HG03378 (cell line): ENCODE results near the gene C11orf68.
A peak's percentile ranks its signal among the peaks of the same experiment; 100 is the strongest.
"Not testable (repeated sequence)": the region's sequence is repeated elsewhere in the genome, so short reads cannot be mapped to it uniquely, and the experiment has no call there.

ENCODE experiments used
- ATAC-seq: cut with Tn5 transposase; IDR thresholded peaks from one replicate; pipeline ENCODE4 v1.9.1; 2021; ENCODE audit warnings: mild to moderate bottlenecking, moderate library complexity; ENCODE audit not compliant: unreplicated experiment

Gene C11orf68

GRCh38 chr11:65918211-65919140 is at the start of gene C11orf68:
Gene C11orf68 (minus strand): TSS chr11:65919062. CDS start chr11:65919031, 31 bp downstream.
- ATAC-seq = peak; percentile 24

GRCh38 chr11:65967329-65967934 is 48.6 kb upstream of the C11orf68 start:
- no peak for ATAC-seq

- ATAC-seq = no peak
These were observed 47.3 kb upstream of the C11orf68 start for GRCh38 chr11:65965986-65966762.

DNA sequence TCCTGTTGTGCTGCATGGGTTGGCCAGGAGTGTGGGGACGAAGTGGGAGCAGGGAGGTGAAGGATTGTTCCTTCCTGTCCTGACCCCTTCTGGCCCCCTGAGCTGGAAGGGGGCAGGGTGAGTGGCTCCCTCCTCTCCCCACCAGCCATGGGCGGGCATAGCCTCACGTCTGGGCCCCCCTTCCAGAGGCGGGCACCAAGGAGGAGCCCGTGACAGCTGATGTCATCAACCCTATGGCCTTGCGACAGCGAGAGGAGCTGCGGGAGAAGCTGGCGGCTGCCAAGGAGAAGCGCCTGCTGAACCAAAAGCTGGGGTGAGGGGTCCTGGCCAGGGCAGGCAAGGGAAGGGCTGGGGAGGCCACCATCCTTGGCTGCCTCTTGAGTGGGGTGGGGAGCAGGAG is 46.0 kb upstream of the C11orf68 start:
- ATAC-seq = no peak

GRCh38 chr11:65962141-65962564 is 43.3 kb upstream of the C11orf68 start:
- no peak for ATAC-seq

DNA sequence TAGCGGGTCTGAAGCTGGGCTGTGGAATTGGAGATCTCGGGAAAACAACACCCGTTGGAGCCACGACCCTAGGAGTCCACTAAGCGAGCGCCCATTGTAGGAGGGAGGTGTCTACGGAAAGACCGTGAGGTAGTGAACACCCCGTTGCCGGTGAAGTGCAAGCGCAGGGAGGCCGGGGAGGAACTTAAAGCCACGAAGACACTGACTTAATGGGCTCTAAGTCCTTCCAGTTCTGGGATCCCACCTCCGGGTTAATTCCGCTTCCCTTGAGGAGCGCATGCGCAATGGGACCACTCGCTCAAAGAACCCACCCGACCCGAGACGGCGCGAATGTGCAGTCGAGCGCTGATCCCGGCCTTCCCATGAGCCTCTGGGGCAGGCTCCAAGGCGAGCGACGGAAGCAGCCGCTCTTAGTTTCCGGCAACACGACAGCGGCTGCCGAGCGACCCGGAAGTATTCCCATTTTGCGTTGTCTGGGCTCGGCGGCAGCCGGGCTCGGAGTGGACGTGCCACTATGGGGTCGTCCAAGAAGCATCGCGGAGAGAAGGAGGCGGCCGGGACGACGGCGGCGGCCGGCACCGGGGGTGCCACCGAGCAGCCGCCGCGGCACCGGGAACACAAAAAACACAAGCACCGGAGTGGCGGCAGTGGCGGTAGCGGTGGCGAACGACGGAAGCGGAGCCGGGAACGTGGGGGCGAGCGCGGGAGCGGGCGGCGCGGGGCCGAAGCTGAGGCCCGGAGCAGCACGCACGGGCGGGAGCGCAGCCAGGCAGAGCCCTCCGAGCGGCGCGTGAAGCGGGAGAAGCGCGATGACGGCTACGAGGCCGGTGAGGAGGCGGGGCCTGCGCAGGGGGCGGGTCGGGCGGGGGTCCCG is 42.6 kb upstream of the C11orf68 start, which contains the start of gene SART1:
SART1 (plus strand) TSS at position 468 of the 874 bp plus-strand sequence; CDS start at position 515, 47 bp downstream.
- ATAC-seq = peak; percentile 67

DNA sequence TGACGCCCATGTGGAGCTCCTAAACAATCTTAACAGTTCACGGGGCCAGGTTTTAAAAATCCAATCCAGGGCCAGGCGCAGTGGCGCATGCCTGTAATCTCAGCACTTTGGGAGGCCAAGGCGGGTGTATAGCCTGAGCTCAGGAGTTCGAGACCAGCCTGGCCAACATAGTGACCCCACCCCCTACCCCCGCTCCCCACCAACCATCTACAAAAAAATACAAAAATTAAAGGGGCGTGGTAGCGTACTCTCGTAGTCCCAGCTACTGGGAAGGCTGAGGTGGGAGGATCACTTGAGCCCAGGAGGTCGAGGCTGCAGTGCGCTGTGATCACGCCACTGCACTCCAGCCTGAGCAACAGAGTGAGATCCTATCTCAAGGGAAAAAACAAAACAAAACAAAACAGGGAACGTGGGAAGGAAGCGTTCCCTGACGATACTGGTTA is 42.0 kb upstream of the C11orf68 start:
- ATAC-seq = no peak

- no peak for ATAC-seq
These were observed 40.0 kb upstream of the C11orf68 start for GRCh38 chr11:65958774-65959420.

DNA sequence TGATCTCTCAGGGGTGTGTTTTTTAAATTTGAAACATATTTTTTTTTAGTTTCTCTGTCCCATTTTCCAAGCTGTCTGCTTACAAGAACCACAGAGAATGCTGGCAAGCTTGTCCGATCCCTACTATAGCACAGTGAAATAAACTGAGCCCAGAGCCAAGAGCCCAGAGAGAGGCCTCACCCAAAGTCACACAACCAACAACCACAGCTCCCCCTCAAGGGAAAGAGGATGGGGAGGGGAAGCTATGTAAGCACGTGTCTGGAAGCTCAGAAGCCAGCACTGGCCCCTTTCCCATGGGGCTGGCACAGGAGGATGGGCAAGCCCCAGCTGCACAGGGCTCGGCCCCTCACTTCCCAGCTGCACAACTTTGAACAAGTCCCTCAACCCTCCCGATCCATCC is 39.4 kb upstream of the C11orf68 start:
- no peak for ATAC-seq

DNA sequence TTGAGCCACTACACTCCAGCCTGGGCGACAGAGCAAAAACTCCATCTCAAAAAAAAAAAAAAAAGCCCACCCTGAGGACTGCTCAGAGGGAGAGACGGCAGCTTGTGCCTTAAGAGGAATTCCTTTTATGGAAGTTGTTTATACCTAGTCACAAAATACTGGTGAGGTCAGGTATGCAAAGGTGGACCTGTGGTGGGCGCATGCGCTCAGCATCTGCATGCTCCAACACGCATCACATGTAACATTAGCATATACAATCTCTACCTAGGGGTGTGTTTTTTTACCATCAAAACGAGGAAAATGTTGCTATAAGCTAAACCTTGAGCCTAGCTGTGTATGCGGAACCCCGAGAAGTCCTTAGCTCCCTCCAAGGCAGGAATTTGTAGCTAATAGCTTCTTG is 35.9 kb upstream of the C11orf68 start:
- no peak for ATAC-seq

- ATAC-seq = no peak
These were observed 34.6 kb upstream of the C11orf68 start for GRCh38 chr11:65953471-65953870.

DNA sequence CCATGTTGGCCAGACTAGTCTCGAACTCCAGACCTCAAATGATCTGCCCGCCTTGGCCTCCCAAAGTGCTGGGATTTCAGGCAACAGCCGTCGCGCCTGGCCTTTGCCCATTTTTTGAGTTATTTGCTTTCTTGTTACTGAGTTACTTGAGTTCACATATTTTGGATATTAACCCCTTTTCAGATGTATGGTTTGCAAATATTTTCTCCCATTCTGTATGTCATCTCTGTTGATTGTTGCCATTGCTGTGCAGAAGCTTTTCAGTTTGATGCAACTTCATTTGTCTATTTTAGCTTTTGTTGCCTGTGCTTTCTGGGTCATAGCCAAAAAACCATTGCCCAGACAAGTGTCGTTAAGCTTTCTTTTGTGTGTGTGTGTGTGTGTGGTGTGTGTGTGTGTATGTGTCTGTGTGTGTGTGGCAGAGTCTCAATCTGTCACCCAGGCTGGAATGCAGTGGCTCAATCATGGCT is 33.2 kb upstream of the C11orf68 start:
- ATAC-seq = no peak

- ATAC-seq = not testable (repeated sequence)
These were observed 32.8 kb upstream of the C11orf68 start for GRCh38 chr11:65951641-65952040.

DNA sequence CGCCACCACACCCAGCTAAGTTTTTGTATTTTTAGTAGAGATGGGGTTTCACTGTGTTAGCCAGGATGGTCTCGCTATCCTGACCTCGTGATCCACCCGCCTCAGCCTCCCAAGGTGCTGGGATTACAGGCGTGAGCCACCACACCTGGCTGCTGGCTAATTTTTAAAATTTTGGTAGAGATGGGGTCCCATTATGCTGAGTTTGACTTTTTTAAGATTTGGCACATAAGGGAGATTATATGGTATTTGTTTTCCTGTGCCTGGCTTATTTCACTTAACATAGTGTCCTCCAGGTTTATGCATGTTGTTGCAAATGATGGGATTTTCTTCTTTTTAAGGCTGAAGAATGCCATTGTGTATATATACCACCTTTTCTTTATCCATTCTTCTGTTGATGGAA is 31.8 kb upstream of the C11orf68 start:
- not testable (repeated sequence) for ATAC-seq

DNA sequence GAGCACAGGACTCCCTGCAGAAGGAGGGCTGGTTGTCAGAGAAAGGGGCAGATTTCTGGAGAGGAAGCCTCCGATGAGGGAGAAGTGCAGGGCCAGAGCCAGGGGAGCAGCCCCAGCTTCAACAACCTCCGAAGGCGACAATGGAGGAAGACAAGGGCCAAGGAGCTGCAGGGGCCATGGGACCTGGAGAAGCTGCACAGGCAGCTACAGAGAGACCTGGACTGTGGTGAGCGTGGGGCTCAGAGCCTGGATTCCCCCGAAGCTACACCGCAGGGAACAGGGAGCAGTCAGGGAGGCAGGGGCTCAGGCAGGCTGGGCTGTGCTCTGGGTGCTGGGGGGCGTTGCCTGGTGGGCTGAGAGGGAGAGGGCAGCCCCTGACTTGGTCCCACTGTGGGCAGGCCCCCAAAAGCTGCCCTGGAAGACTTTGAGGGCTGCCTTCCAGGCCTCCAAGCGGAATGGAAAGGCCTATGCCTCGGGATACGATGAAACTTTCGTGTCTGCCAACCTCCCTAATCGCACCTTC is 28.8 kb upstream of the C11orf68 start:
- no peak for ATAC-seq

DNA sequence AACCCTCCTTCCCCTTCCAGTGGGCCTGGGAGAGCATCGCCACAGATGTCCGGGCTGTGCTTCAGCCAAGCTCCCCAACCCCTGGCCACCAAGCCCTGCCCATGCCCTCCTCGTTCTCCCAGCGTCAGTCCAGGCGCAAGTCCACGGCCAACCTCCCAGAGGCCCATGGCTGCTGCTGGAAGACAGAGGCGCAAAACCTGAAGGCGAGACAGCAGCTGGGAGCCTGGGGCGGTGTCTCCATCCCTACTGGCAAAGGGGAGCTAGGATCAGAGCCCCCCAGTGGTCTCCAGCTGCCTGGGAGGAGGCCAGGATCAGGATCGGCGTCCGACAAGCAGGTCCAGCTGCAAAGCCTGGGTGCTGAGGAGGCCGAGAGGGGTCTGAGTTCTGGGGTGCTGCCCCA is 28.3 kb upstream of the C11orf68 start:
- ATAC-seq = no peak

GRCh38 chr11:65946655-65947054 is 27.8 kb upstream of the C11orf68 start:
- no peak for ATAC-seq

DNA sequence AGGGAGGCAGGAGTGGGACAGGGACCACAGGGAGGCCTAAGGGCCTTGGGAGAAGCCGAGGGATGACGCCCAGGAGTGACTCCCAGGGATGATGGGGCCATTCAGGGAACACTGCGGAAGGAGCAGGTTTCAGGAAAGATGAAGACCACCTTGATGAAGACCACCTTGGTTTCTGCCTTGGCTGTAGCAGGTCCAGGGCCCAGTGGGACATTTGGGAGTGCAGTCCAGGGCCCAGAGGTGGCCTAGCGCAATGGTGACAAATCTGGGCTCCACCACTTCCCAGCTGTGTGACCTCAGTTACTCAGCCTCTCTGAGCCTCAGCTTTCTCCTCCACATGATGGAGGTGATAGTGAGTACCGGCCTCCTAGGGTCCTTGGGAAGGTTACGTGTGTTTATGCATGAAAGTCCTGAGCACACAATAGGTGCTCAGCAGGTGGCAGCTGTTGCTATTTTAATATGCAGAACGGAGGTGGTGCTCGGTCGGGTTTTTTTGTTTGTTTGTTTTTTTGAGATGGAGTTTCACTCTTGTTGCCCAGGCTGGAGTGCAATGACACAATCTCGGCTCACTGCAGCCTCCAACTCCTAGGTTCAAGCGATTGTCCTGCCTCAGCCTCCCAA is 27.2 kb upstream of the C11orf68 start:
- no peak for ATAC-seq

- no peak for ATAC-seq
These were observed 26.6 kb upstream of the C11orf68 start, which contains the start of gene TSGA10IP for GRCh38 chr11:65945430-65945911. Gene TSGA10IP (plus strand): TSS chr11:65945480. CDS start chr11:65945676, 196 bp downstream.
